Measurements from ENCODE around the gene TREM2. TPM values are rescaled to one million over a fixed set of nuclear protein-coding genes. Genes with fewer than 3 reads are reported as not detected.
"Not testable (repeated sequence)": the region's sequence is repeated elsewhere in the genome, so short reads cannot be mapped to it uniquely, and the experiment has no call there.

Gene TREM2
- total RNA-seq = not detected

GRCh38 chr6:41162687-41163418, at the start of gene TREM2:
TREM2 (minus strand) TSS chr6:41163116; CDS start chr6:41163082, 34 bp downstream.
- DNase-seq = no peak

DNA sequence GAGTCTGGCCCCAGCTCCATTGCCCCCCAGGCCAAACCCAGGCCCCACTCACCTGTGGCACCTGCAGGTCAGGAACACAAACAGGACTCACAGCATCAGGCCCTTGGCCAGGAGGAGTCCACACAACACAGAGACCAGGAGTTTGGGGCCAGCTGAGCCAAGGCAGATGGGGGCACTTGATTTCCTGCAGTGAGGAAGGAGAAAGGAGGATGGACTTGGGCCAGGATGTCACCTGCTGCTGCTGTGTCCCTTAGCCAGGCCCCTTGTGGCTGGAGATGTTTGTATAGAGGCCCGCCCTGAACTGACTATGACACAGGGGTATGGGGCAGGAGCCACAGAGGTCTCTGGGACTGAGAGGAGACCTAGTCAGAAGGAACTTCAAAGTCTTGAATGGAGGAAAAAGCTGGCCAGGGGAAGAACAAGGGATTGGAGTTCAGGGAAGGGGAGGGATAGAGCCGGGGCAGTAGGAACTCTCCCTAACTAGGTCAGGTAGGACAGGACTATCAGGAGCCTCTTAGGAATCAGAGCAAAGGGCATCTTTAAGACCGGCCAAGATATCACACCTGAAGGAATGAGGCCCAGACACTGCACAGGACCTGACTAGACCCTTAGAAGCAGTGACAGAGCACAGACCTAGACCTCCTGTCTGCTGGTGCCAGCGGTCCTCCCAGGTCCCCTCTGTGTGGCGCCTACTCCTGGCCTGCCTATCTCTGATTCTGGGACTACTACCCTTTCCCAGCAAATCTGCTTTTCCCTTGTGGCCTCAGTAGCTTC, 46.8 kb upstream of the TREM2 start:
- DNase-seq = no peak

DNA sequence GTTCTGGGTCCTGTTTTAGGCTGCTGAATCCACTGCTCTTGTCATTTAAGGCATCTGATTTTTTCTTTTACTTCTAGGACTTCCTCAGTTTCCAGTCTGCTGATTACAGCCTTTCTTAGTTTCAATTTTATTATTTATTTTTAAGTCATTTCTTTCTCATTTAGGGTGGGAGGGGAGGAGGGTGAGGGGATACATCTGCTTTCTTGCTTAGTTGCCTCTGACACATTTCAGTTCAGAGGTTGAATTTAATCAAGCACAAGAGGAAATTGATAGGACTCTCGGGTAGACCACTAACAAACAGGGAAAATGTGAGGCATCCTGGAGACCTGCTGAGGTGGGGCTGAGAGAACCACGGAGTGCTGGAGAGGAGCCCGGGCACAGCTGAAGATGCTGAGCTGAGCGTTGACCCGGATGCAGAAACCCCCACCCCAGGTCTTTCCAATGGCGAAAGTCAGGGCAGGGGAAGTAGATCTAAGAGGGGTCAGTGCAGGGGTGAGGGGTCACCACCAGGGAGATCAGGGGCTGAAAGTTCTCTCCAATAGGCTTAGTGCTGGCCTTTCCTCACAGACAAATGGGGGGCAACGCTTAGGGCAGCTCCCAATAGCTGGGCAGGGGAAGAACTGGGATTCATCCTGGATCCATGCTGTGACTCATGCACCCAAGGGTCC, 45.7 kb upstream of the TREM2 start:
- DNase-seq = no peak

GRCh38 chr6:41204156-41204555, 41.2 kb upstream of the TREM2 start:
- no peak for DNase-seq

DNA sequence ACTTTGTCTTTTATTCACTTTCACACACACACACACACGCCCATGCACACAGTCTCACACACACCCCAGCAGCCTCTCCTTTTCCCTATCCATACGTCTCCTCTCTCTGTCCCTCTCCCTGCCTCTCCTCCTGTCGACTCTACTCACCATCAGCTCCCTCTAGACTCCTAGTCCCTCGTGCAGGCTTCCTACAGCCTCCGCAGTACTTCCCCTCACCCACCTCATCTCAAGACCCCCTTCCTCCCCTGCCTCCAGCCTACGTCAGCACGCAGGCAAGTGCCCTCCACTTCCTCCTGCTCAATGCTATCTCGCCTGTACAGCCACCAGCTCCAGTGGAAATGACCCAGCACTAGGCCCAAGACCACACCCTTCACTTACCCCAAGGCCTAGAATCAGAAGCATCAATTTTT, 38.9 kb upstream of the TREM2 start:
- DNase-seq = no peak

DNA sequence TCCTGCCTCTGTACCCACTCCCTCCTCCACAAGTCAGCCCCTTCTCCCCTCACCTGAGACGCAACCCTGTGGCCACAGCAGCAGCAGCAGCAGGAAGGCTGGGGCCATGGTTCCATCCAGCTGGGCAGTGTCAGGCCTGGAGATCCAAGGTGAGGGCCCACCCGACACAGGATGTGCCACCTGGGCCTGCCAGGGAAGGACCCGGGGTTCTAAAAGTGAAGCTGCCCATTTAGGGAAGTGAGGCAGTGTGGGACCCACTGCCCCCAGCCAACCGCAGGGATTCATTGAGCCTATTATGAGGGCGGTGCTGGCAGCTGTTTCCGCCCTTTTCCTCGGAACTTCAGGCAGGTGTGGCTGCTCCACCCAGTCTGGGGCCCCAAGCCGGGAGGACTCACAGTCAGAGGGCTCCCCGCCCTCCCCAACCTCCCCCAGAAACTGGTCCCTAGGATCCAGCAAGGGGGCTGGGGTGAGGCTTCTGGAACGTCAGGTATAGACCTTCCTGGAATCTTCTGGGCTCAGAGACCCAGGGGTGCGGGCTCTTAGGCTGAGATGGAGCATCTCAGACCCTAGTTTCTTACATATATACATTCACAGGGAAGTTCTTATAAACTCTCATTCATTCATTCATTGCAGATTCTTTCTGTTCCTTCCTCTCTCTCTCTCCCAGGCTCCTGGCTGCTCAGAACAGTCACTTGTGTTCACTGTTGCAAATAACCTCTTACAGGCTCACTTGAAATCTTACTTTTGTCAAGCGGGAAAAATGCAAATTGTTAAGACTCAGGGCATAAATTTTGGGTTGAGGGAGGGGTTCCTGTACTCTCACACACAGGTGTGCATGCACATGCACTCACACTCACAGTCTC, 38.2 kb upstream of the TREM2 start, which contains the start of gene TREML2:
TREML2 (minus strand) TSS at position 249 of the 863 bp plus-strand sequence; CDS start at position 108, 141 bp downstream.
- DNase-seq = no peak

DNA sequence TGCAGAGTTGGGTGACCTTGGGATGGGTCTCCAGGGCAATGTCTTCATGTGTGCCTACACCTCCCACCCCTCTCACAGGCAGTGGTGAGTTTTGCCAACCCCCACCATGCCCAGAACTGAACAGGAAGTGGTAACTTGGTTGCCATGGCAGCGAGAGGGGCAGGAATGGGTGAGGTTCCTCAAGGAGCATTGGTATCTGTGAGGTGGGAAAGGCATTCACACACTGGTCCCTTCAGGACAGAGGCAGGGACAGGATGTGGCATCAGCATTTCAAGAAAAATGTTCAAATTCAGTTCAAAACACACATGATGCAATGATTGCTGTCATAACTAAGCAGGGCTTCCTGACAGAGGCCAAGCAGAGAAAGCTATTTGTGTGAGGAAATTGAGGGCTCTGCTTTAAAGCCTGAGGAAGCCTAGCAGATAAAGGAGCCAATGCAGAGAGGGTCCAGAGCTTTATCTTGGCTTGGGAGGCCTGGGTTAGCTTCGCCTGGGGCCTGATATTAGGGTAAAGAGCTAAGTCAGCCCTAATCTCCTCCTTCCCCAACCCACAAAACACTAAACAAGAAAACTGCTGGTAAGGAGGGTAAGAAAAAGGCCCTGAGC, 37.5 kb upstream of the TREM2 start:
- no peak for DNase-seq

- no peak for DNase-seq
Observed at GRCh38 chr6:41199552-41200246, 36.8 kb upstream of the TREM2 start.

DNA sequence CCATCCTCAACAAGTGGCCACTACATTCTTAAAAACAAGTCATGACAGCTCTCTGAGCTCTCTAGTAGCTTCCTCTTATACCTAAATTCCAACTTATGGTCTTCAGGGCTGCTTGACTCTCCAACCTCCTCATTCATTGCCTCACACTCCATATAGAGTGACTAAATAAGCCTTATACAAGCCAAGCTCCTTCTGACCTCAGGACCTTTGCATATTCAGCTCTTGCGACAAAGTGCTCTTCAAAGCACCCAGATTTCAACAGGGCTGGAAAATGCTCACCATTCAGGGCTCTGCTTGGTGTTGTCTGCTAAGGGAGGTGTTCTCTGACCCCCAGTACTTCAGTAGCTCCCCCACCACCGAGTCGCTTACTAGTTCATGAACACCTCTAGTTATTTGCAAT, 34.3 kb upstream of the TREM2 start:
- DNase-seq = no peak

GRCh38 chr6:41194386-41194785, 31.5 kb upstream of the TREM2 start:
- no peak for DNase-seq

DNA sequence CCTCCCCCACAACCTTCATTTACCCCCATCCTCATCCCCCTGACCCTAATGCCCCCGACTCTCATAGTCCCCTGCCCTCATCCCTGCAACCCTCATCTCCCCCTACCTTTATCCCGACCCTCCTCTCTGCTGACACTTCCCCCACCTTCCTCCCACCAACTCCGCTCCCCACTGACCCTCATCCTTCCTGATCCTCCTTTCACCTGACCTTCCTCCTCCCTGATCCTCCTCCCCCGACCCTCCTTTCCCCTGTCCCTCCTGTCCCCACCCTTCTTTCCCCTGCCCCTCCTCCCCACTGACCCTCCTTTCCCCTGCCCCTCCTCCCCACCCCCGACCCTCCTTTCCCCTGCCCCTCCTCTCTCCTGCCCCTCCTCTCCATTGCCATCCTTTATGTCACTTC, 31.0 kb upstream of the TREM2 start:
- no peak for DNase-seq

DNA sequence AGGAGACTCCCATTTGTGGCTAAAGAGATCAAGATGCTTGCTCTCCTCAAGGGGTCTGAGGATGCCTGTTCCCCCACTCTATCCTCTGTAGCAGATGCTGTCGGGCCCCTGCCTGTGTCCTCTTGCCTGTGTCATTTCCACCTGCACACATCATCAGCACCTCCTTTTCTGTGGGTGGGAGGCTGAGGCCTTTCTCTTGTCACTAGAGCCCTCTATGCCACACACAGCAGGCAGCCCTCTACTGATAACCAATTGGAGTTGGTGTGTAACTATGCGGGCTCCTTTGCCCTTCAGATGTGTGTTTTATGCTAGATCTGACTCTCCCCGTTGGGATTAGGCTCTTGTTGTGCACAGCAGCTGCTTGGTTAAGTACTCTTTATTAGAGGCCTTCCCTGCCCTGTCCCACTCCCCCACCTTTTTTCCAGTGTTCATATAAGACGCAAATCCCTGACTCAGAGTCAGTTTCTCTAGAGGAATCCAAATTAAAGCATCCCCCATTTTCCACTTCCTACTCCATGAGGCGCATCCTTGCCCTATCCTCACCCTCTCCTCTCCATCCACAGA, 30.3 kb upstream of the TREM2 start:
- DNase-seq = no peak

GRCh38 chr6:41191569-41191968, 28.7 kb upstream of the TREM2 start:
- peak; percentile 46 for DNase-seq

GRCh38 chr6:41190791-41191190, 27.9 kb upstream of the TREM2 start:
- no peak for DNase-seq

DNA sequence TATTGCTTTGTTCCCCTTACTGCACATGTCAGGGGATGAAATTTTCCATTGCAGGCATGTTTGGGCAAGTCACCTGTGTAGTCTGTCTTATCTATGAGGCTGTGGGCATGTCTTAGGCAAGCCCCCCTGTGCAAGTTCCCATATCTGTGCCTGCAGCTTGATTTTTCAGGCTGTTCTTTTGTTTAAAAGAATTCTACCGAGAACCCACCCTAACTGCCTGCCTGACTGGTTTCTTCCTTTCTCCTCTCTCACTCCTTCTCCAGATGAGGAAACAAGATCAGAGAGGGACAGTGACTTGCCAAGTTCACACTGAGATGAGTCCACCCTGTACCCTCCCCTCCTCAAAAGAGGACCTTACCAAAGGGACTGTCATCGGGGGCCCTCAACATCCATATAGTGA, 27.1 kb upstream of the TREM2 start:
- DNase-seq = no peak

DNA sequence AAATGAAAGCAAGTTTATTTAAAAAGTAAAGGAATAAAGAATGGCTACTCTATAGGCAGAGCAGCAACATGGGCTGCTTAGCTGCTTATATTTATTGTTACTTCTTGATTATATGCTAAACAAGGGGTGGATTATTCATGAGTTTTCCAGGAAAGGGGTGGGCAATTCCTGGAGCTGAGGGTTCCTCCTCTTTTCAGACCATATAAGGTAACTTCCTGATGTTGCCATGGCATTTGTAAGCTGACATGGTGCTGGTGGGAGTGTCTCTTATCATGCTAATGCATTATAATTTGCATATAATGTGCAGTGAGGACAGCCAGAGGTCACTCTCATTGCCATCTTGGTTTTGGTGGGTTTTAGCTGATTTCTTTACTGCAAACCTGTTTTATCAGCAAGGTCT, 26.1 kb upstream of the TREM2 start:
- DNase-seq = not testable (repeated sequence)

DNA sequence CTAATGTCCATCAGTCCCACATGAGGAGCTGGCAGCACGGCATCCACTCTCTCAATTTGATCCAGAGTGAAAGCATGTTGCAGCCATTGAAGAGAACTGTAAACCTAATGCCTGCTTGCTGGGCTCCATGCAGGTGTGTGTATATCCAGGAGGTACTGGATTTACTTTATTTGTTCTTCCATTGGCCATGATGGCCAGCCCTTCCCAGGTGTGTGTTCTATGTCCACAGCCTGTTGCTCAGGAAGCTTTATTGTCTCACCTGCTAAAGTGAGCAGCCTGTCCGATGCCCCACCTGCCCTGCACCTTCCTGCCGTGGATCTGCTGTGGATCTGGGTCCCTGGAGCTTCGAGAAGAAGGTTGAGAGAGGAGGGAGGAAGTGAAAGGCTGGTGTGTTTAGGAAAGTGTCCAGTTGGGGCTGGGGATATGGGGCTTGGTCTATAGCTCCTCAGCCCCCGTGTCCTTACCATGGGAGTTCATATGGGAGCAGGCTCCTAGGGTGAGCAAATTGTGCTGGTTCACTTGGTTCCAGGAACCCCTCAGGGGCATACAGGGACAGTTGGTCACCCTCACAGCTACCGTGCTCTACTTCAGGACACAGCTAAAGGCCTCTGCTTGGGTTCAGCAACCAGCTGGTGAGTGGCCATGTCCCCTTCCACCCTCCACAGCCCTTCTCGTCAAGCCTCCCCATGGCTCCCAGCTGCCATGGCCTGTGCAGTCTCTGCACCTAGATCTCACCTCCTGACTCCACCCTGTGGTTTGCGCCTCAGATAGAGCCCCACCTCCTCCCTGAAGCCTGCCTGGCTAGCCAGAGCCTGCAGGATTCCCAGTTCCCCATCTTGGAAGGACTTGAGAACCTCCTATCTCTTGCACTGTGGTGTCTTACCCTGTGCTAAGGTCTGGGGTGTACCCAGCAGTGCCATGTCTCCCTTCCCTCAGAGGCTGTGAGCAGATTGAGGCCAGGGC, 25.3 kb upstream of the TREM2 start:
- no peak for DNase-seq

DNA sequence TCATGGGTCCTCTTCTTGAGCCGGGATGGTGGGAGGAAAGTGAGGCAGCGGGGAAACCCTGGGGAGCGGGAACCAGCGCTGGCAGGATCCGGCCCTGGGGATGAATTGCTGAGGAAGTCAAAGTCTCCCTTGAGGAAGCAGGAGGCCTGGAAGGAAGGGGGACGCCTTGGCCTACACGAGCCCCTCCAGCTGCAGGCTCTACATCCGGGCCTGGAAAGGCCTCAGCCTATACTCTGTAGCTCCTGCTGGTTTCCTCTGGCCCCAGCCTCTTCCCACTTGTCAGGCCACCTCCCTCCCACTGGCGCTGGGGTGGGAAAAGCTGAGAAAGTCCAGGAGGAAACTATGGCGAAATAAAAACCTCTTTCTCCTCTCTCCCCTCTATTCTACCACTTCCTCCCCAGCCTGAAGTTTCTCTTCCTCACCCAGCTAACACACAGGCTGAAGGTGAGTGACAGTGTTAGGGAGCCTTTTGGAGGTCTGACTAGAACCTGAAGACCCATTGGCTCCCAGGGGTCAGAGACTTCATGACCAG, 23.2 kb upstream of the TREM2 start:
- no peak for DNase-seq

DNA sequence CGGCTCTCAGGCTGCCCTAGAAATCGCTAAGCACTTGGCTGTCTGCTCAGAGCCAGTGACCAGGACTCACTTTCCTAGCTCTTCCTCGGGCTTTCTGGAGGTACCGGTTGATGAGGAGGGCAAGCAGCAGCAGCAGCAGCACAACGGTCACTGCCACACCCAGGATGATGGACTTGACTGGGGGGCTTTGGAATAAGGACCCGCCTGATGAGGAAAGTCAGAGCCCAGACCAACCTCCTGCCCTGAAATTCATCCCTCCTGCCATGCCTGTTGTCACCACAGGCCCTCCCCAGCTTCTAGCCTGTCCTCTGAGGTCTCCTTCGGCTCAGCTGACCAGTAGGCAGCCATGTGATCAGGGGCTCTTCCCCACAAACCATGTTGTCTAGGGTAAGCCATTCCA, 21.8 kb upstream of the TREM2 start:
- no peak for DNase-seq

Measured in tongue (tissue), 2 donors.